Measurements from ENCODE around the gene TLE3. TPM values are rescaled to one million over a fixed set of nuclear protein-coding genes. Genes with fewer than 3 reads are reported as not detected.

TLE3 gene
- total and polyA plus RNA-seq, 2 experiments from 2014 or later, result 20.5 to 38.2 TPM

- no peaks in the 10 kb centered on the region for H3K36me3 ChIP-seq
- H3K9me3 ChIP-seq (ENCODE audit: low read depth), result no peaks in the 10 kb centered on the region
- H3K4me3 ChIP-seq, result no peak overlapping the region
- H3K27me3 ChIP-seq, result peaks cover 20% of the 10 kb centered on the region
- H3K4me1 ChIP-seq (ENCODE audit: low read depth), result peaks cover 36% of the 10 kb centered on the region
- TF ChIP-seq CTCF (IDR thresholded peaks at IDR 0.05; ENCODE audit: low read depth, low read length), result no peak
- peak in 1 of 2 donors; percentile 57 for DNase-seq (ENCODE audit: low read depth in 1 of 2, low spot score in 1 of 2)
- no peak overlapping the region for H3K27ac ChIP-seq
Observed at GRCh38 chr15:70092464-70093027, 5.2 kb downstream of the TLE3 start.

GRCh38 chr15:70091726-70092463, 5.8 kb downstream of the TLE3 start:
- Histone ChIP-seq H3K36me3 (no peaks in the 10 kb centered on the region), H3K27me3 (peaks cover 24% of the 10 kb centered on the region), H3K4me1 (ENCODE audit: low read depth) (peaks cover 37% of the 10 kb centered on the region), H3K27ac (no peak overlapping the region), H3K9me3 (ENCODE audit: low read depth) (no peaks in the 10 kb centered on the region), H3K4me3 (no peak overlapping the region)
- no peak for TF ChIP-seq CTCF (IDR thresholded peaks at IDR 0.05; ENCODE audit: low read depth, low read length)
- peak in 1 of 2 donors; percentile 28 for DNase-seq (ENCODE audit: low read depth in 1 of 2, low spot score in 1 of 2)

- H3K4me1 ChIP-seq (ENCODE audit: low read depth), result peaks cover 37% of the 10 kb centered on the region
- DNase-seq (ENCODE audit: low read depth in 1 of 2, low spot score in 1 of 2), result no peak
- no peak overlapping the region for H3K4me3 ChIP-seq
Observed at GRCh38 chr15:70090436-70091296, 7.1 kb downstream of the TLE3 start.

GRCh38 chr15:70089692-70089971, 8.1 kb downstream of the TLE3 start:
- TF ChIP-seq CTCF (IDR thresholded peaks at IDR 0.05; ENCODE audit: low read depth, low read length), result no peak
- no peak for DNase-seq (ENCODE audit: low read depth in 1 of 2, low spot score in 1 of 2)
- Histone ChIP-seq H3K27ac (no peak overlapping the region), H3K4me1 (ENCODE audit: low read depth) (peaks cover 32% of the 10 kb centered on the region), H3K27me3 (peaks cover 47% of the 10 kb centered on the region), H3K36me3 (no peaks in the 10 kb centered on the region), H3K4me3 (no peak overlapping the region), H3K9me3 (ENCODE audit: low read depth) (no peaks in the 10 kb centered on the region)

More at GRCh38 chr15:70090436-70091296, 7.1 kb downstream of the TLE3 start:
- no peak for TF ChIP-seq CTCF (IDR thresholded peaks at IDR 0.05; ENCODE audit: low read depth, low read length)
- Histone ChIP-seq H3K27me3 (peaks cover 37% of the 10 kb centered on the region), H3K9me3 (ENCODE audit: low read depth) (no peaks in the 10 kb centered on the region), H3K36me3 (no peaks in the 10 kb centered on the region), H3K27ac (no peak overlapping the region)

- H3K27ac ChIP-seq, result no peak overlapping the region
- H3K4me3 ChIP-seq, result no peak overlapping the region
- peak; percentile 59 to 93 for DNase-seq (ENCODE audit: low read depth in 1 of 2, low spot score in 1 of 2)
- TF ChIP-seq CTCF (IDR thresholded peaks at IDR 0.05; ENCODE audit: low read depth, low read length), result no peak
- H3K36me3 ChIP-seq, result no peaks in the 10 kb centered on the region
- H3K4me1 ChIP-seq (ENCODE audit: low read depth), result peaks cover 32% of the 10 kb centered on the region
- no peaks in the 10 kb centered on the region for H3K9me3 ChIP-seq (ENCODE audit: low read depth)
- H3K27me3 ChIP-seq, result peaks cover 52% of the 10 kb centered on the region
Observed at GRCh38 chr15:70088887-70089691, 8.6 kb downstream of the TLE3 start.
